Activated B cell treated with CpG ODN at 0.5 μM for 24 hours (primary cell): ENCODE data around the gene FCHO1. TPM values are rescaled to one million over a fixed set of nuclear protein-coding genes. Genes with fewer than 3 reads are reported as not detected.

ENCODE experiments used
- ATAC-seq: fragments of 200-7000 bp; cut with Tn5 transposase; one replicate; pipeline ENCODE4 v1.10.0; 2021; ENCODE audit warnings: low read depth, mild to moderate bottlenecking, moderate library complexity
- CTCF ChIA-PET: fragments of 350-600 bp; sonication (Branson Sonifier 250); formaldehyde crosslinking; loops from one replicate; lab custom pipeline; 2021; ENCODE audit warnings: antibody characterized with exemption; lab: Charles Lee
- POLR2A ChIA-PET: fragments of 350-600 bp; sonication (Branson Sonifier 250); formaldehyde crosslinking; loops from one replicate; lab custom pipeline; 2021; ENCODE audit warnings: antibody characterized with exemption; lab: Charles Lee
- DNase-seq: peaks from one replicate; pipeline ENCODE4 v3.0.0; 2022
- H3K27ac Mint-ChIP-seq: one replicate; pipeline ENCODE4 v1.8.0; 2020; ENCODE audit warnings: mixed read lengths
- H3K27me3 Mint-ChIP-seq: one replicate; pipeline ENCODE4 v1.8.0; 2021; ENCODE audit warnings: mixed read lengths
- H3K36me3 Mint-ChIP-seq: one replicate; pipeline ENCODE4 v1.8.0; 2021; ENCODE audit warnings: low read depth, mixed read lengths
- H3K4me1 Mint-ChIP-seq: one replicate; pipeline ENCODE4 v1.8.0; 2021; ENCODE audit warnings: mixed read lengths
- H3K4me3 Mint-ChIP-seq: one replicate; pipeline ENCODE4 v1.8.0; 2020; ENCODE audit warnings: mild to moderate bottlenecking, mixed read lengths
- H3K9me3 Mint-ChIP-seq: one replicate; pipeline ENCODE4 v1.8.0; 2020; ENCODE audit warnings: mixed read lengths
- CTCF ChIP-seq: fragments of 200-600 bp; IDR thresholded peaks from one replicate; pipeline ENCODE4 v1.8.0; 2022; ENCODE audit warnings: antibody characterized with exemption, mild to moderate bottlenecking
- intact Hi-C: fragments of 100-400 bp; cut with micrococcal nuclease; formaldehyde crosslinking; loops from one replicate; pipeline ENCODE4 v1.15.1; 2024
- total RNA-seq: library from RNA; stranded (reverse); gene quantifications from 2 replicates; pipeline ENCODE4 v1.2.3, GENCODE V29; 2022

The FCHO1 gene
- total RNA-seq, 1 donor from 2014 or later, result 103 TPM

GRCh38 chr19:17802137-17802858 is 51.0 kb downstream of the FCHO1 start:
- no peak overlapping the region for H3K27ac Mint-ChIP-seq
- DNase-seq (no peak), ATAC-seq (no peak)
- H3K9me3 Mint-ChIP-seq, result no peaks in the 10 kb centered on the region
- no peak overlapping the region for H3K4me3 Mint-ChIP-seq
- intact Hi-C loops, result no loop called here
- H3K36me3 Mint-ChIP-seq, result no peaks in the 10 kb centered on the region
- CTCF ChIA-PET, result interaction anchor here (1.0 to 1.5 kb wide), 2 partner anchors 24 to 53 kb away, joined by 4 to 5 read pairs; no protein-coding TSS in a partner anchor
- peaks cover 11% of the 10 kb centered on the region for H3K4me1 Mint-ChIP-seq
- POLR2A ChIA-PET, result interaction anchor here (0.6 to 2.2 kb wide), 5 partner anchors 27 to 391 kb away, joined by 3 to 6 read pairs (median 5); partner anchors contain the start of gene JAK3
- TF ChIP-seq CTCF, result no peak
- peaks cover 4% of the 10 kb centered on the region for H3K27me3 Mint-ChIP-seq

GRCh38 chr19:17803264-17803896 is 52.1 kb downstream of the FCHO1 start:
- ChIA-PET POLR2A (interaction anchor here (0.9 to 2.2 kb wide), 3 partner anchors 44 to 56 kb away, joined by 3 to 6 read pairs (median 5); partner anchors contain the start of gene JAK3), CTCF (no interaction called here)
- Mint-ChIP-seq H3K4me3 (peak overlapping the region; percentile 42), H3K4me1 (peaks cover 17% of the 10 kb centered on the region), H3K27me3 (peaks cover 9% of the 10 kb centered on the region), H3K9me3 (no peaks in the 10 kb centered on the region), H3K27ac (peak overlapping the region; percentile 30), H3K36me3 (no peaks in the 10 kb centered on the region)
- ATAC-seq (peak; percentile 34), DNase-seq (no peak)
- intact Hi-C loops, result no loop called here
- no peak for TF ChIP-seq CTCF

- no peak for DNase-seq
- H3K27me3 Mint-ChIP-seq, result peaks cover 9% of the 10 kb centered on the region
- POLR2A ChIA-PET, result interaction anchor here (0.5 kb wide), 1 partner anchor 20 kb away, joined by 4 read pairs; no protein-coding TSS in a partner anchor
- TF ChIP-seq CTCF, result no peak
- H3K4me1 Mint-ChIP-seq, result peaks cover 17% of the 10 kb centered on the region
- no peaks in the 10 kb centered on the region for H3K36me3 Mint-ChIP-seq
- H3K4me3 Mint-ChIP-seq, result no peak overlapping the region
- no peak overlapping the region for H3K27ac Mint-ChIP-seq
- CTCF ChIA-PET, result no interaction called here
- intact Hi-C loops, result no loop called here
- H3K9me3 Mint-ChIP-seq, result no peaks in the 10 kb centered on the region
- ATAC-seq, result no peak
These were observed 54.1 kb downstream of the FCHO1 start for GRCh38 chr19:17805427-17805826.

- no peak for TF ChIP-seq CTCF
- no peak overlapping the region for H3K27ac Mint-ChIP-seq
- H3K27me3 Mint-ChIP-seq, result peaks cover 11% of the 10 kb centered on the region
- no peak for ATAC-seq
- POLR2A ChIA-PET, result no interaction called here
- no peak for DNase-seq
- H3K4me1 Mint-ChIP-seq, result peaks cover 17% of the 10 kb centered on the region
- CTCF ChIA-PET, result no interaction called here
- H3K4me3 Mint-ChIP-seq, result no peak overlapping the region
- no peaks in the 10 kb centered on the region for H3K36me3 Mint-ChIP-seq
- H3K9me3 Mint-ChIP-seq, result no peaks in the 10 kb centered on the region
- intact Hi-C loops, result no loop called here
These were observed 55.7 kb downstream of the FCHO1 start for GRCh38 chr19:17806945-17807344.

GRCh38 chr19:17807731-17808316 is 56.5 kb downstream of the FCHO1 start:
- CTCF ChIA-PET, result no interaction called here
- intact Hi-C loops, result no loop called here
- H3K27me3 Mint-ChIP-seq, result peaks cover 11% of the 10 kb centered on the region
- no peaks in the 10 kb centered on the region for H3K9me3 Mint-ChIP-seq
- H3K4me3 Mint-ChIP-seq, result peak overlapping the region; percentile 28
- no peak overlapping the region for H3K27ac Mint-ChIP-seq
- DNase-seq (no peak), ATAC-seq (peak; percentile 42)
- TF ChIP-seq CTCF, result no peak
- POLR2A ChIA-PET, result interaction anchor here (1.3 kb wide), 1 partner anchor 16 kb away, joined by 3 read pairs; no protein-coding TSS in a partner anchor
- H3K4me1 Mint-ChIP-seq, result peaks cover 13% of the 10 kb centered on the region
- H3K36me3 Mint-ChIP-seq, result no peaks in the 10 kb centered on the region
